ENCODE results near the gene NRG3. TPM values are rescaled to one million over a fixed set of nuclear protein-coding genes. Genes with fewer than 3 reads are reported as not detected.

NRG3 gene
- total and polyA plus RNA-seq, 2 of the 8 experiments (the other 6 are each of a cell fraction or from before 2014, with no cell fraction given), result 4.2 to 5.0 TPM

- TF ChIP-seq GABPA (IDR thresholded peaks at IDR 0.05; ENCODE audit: borderline replicate concordance, insufficient read depth, low read length) (no peak), CBX5 (IDR thresholded peaks at IDR 0.05; ENCODE audit: low read depth, low read length) (no peak), CHD1 (IDR thresholded peaks at IDR 0.05; ENCODE audit: low read depth, low read length) (no peak), TAF1 (IDR thresholded peaks at IDR 0.05; ENCODE audit: low read depth, low read length) (no peak), HDAC6 (IDR thresholded peaks at IDR 0.05; ENCODE audit: low read depth, low read length) (no peak), MAX (IDR thresholded peaks at IDR 0.05) (no peak)
Measured at GRCh38 chr10:82966130-82966529, 1091.1 kb downstream of the NRG3 start (continued).
